ENCODE data around the gene SELENON.

SELENON gene

GRCh38 chr1:25867210-25867991 lies 67.4 kb downstream of the SELENON start:
- DNase-seq: no peak

Data from NK-92 treated with Interleukin-12 subunit alpha and Interleukin-12 subunit beta, amount 100 ng/mL, for 24 hours (cell line).